K562 (cell line): Measurements from ENCODE around the gene ZNF408. TPM values are rescaled to one million over a fixed set of nuclear protein-coding genes. Genes with fewer than 3 reads are reported as not detected.

ENCODE experiments used
- ATAC-seq: fragments of 200-7000 bp; cut with Tn5 transposase; 3 replicates; pipeline ENCODE4 v1.9.1; 2020; ENCODE audit warnings: moderate library complexity
- BruUV-seq: library from RNA; stranded (reverse); fragments of 400-500 nt; replicated peaks from 2 replicates; lab custom pipeline; 2021; lab: Mats Ljungman, UMichigan
- CTCF ChIA-PET: fragments of 300-600 bp; formaldehyde crosslinking; extraction: SDS; loops from one replicate; lab custom pipeline; 2021; ENCODE audit warnings: low intra/inter-chr PET ratio; lab: Yijun Ruan, JAX
- POLR2A ChIA-PET: fragments of 300-600, 350-650 bp; sonication (Branson Sonifier 250); formaldehyde crosslinking; extraction: SDS; loops from one replicate; lab custom pipeline; 2021; ENCODE audit warnings: antibody characterized with exemption, inconsistent platforms; lab: Yijun Ruan, JAX
- DNase-seq, 4 experiments: peaks; one replicate each; pipeline versions ENCODE4 v3.0.0 to v3.0.0-alpha.2; 2011 to 2018; ENCODE audit warnings: low spot score in 3 of 4, mixed read lengths in 3 of 4; ENCODE audit errors: extremely low read depth in 1 of 4
- FAIRE-seq: peaks from 2 replicates; lab custom pipeline; 2011; peaks lifted over from hg19 to GRCh38; lab: Jason Lieb, UNC
- H2AFZ ChIP-seq: 2 replicates; pipeline ENCODE4 v1.6.0; 2011; ENCODE audit warnings: low read depth, low read length, control low read depth, inconsistent platforms
- H3K27ac ChIP-seq: fragments of 200-600 bp; 3 replicates; pipeline ENCODE4 v1.8.0; 2011; ENCODE audit warnings: low read depth, mild to moderate bottlenecking, control low read depth, inconsistent platforms, low read length, moderate library complexity, mixed read lengths; ENCODE audit errors: extremely low read depth
- H3K27me3 ChIP-seq, 2 experiments: fragments of 300-600 bp in 1 of 2; 2 replicates in 1 of 2; 3 replicates in 1 of 2; pipeline versions ENCODE4 v1.6.0 to v1.8.0; 2011; ENCODE audit warnings: inconsistent platforms in 2 of 2, low read length in 2 of 2, mild to moderate bottlenecking in 1 of 2, mixed read lengths in 1 of 2, moderate library complexity in 1 of 2; ENCODE audit not compliant: control insufficient read depth in 2 of 2, insufficient read depth in 2 of 2
- H3K36me3 ChIP-seq: fragments of 300-600 bp; 3 replicates; pipeline ENCODE4 v1.8.0; 2011; ENCODE audit warnings: mild to moderate bottlenecking, low read length, inconsistent platforms; ENCODE audit not compliant: control insufficient read depth, insufficient read depth
- H3K4me1 ChIP-seq, 2 experiments: fragments of 200-600 bp in 1 of 2; replicated peaks in 1 of 2; 2 replicates in 1 of 2; 3 replicates in 1 of 2; pipeline versions ENCODE4 v1.5.1 to v1.8.0; 2011; ENCODE audit warnings: inconsistent platforms in 2 of 2, low read length in 2 of 2, mild to moderate bottlenecking in 1 of 2, mixed read lengths in 1 of 2, moderate library complexity in 1 of 2; ENCODE audit not compliant: control insufficient read depth in 2 of 2, insufficient read depth in 2 of 2
- H3K4me2 ChIP-seq: 2 replicates; pipeline ENCODE4 v1.6.1; 2011; ENCODE audit warnings: low read length, control low read depth, inconsistent platforms, mixed read lengths; ENCODE audit not compliant: insufficient read depth
- H3K4me3 ChIP-seq: fragments of 200-600 bp; sonication (generic), shearing (Covaris generic); 2 replicates; pipeline ENCODE4 v1.5.1; 2016; ENCODE audit warnings: control low read depth, inconsistent platforms
- H3K79me2 ChIP-seq: fragments of 200-600 bp; 3 replicates; pipeline ENCODE4 v1.8.0; 2011; ENCODE audit warnings: low read length, inconsistent platforms; ENCODE audit not compliant: control insufficient read depth, insufficient read depth
- H3K9ac ChIP-seq, 2 experiments: 2 replicates each; pipeline versions ENCODE4 v1.6.0 to v1.6.1; 2011; ENCODE audit warnings: low read depth in 2 of 2, low read length in 2 of 2, control low read depth in 1 of 2, inconsistent platforms in 1 of 2, mild to moderate bottlenecking in 1 of 2, mixed read lengths in 1 of 2; ENCODE audit not compliant: insufficient read depth in 1 of 2
- H3K9me1 ChIP-seq: one replicate; pipeline ENCODE4 v1.6.0; 2011; ENCODE audit warnings: inconsistent platforms, mild to moderate bottlenecking, low read length, moderate library complexity; ENCODE audit not compliant: control insufficient read depth, insufficient read depth
- H3K9me3 ChIP-seq: replicated peaks from 2 replicates; pipeline ENCODE4 v1.5.1; 2011; ENCODE audit warnings: low read depth, low read length, inconsistent platforms; ENCODE audit not compliant: control insufficient read depth, insufficient read depth
- H4K20me1 ChIP-seq: replicated peaks from 2 replicates; pipeline ENCODE4 v1.6.1; 2011; ENCODE audit warnings: low read length, inconsistent platforms, mixed read lengths; ENCODE audit not compliant: control insufficient read depth, insufficient read depth
- AFF4 ChIP-seq: sonication (generic); formaldehyde crosslinking; IDR thresholded peaks from 2 replicates; pipeline ENCODE4 v1.8.0; 2023; ENCODE audit warnings: mild to moderate bottlenecking, missing genetic modification reagents
- ARID3B ChIP-seq: fragments of 250-450 bp; sonication (Bioruptor Pico); IDR thresholded peaks from 2 replicates; pipeline ENCODE4 v1.4.0; 2020; ENCODE audit warnings: borderline replicate concordance
- ATF7 ChIP-seq: fragments of 450-650 bp; IDR thresholded peaks from 2 replicates; pipeline ENCODE4 v1.7.1; 2014; ENCODE audit warnings: mild to moderate bottlenecking, moderate library complexity
- C11orf30 ChIP-seq: fragments of 450-650 bp; IDR thresholded peaks from 2 replicates; pipeline ENCODE4 v1.6.1; 2016; ENCODE audit warnings: low read depth, mild to moderate bottlenecking
- HMG20B ChIP-seq: fragments of 250-450 bp; sonication (Bioruptor Pico); IDR thresholded peaks from 2 replicates; pipeline ENCODE4 v1.5.0; 2021; ENCODE audit warnings: mild to moderate bottlenecking
- ILF3 ChIP-seq: fragments of 450-650 bp; IDR thresholded peaks from 2 replicates; pipeline ENCODE4 v1.6.1; 2018; ENCODE audit warnings: antibody characterized with exemption, mild to moderate bottlenecking, moderate library complexity, borderline replicate concordance
- IRF2 ChIP-seq: sonication (generic); formaldehyde crosslinking; IDR thresholded peaks from 2 replicates; pipeline ENCODE4 v1.8.1; 2022; ENCODE audit warnings: mild to moderate bottlenecking, missing genetic modification reagents
- MBD1 ChIP-seq: fragments of 250-450 bp; sonication (Bioruptor Pico); IDR thresholded peaks from 2 replicates; pipeline ENCODE4 v1.8.0; 2022; ENCODE audit warnings: inconsistent platforms
- NBN ChIP-seq: fragments of 450-650 bp; IDR thresholded peaks from 2 replicates; pipeline ENCODE4 v1.6.1; 2016; ENCODE audit warnings: low read depth, mild to moderate bottlenecking
- POLR2A ChIP-seq: fragments of 450-650 bp; conservative IDR thresholded peaks from 2 replicates; pipeline ENCODE4 v1.6.1; 2016
- POLR2AphosphoS5 ChIP-seq: IDR thresholded peaks from 2 replicates; pipeline ENCODE4 v1.6.1; 2011; ENCODE audit warnings: mild to moderate bottlenecking, low read depth, low read length, moderate library complexity; ENCODE audit not compliant: control insufficient read depth, insufficient read depth
- SLC30A9 ChIP-seq: fragments of 250-450 bp; sonication (Bioruptor Pico); IDR thresholded peaks from 2 replicates; pipeline ENCODE4 v1.8.0; 2022; ENCODE audit warnings: mild to moderate bottlenecking, moderate library complexity
- TBL1XR1 ChIP-seq, 2 experiments: IDR thresholded peaks; 2 replicates each; pipeline ENCODE4 v1.6.1; 2012; ENCODE audit warnings: improper control_type of control experiment in 2 of 2, low read length in 2 of 2, mild to moderate bottlenecking in 1 of 2
- ZNF134 ChIP-seq: fragments of 250-450 bp; sonication (Bioruptor Pico); conservative IDR thresholded peaks from 2 replicates; pipeline ENCODE4 v1.4.0; 2020
- ZNF696 ChIP-seq: fragments of 250-450 bp; sonication (Bioruptor Pico); conservative IDR thresholded peaks from 2 replicates; pipeline ENCODE4 v1.4.0; 2020; ENCODE audit warnings: mild to moderate bottlenecking, moderate library complexity
- WGBS: fragments of 100-300 bp; shearing (Covaris generic); methylation state at CpG from one replicate; pipeline ENCODE4 v1.1.6; 2016; ENCODE audit warnings: low coverage, mixed read lengths; ENCODE audit not compliant: insufficient coverage; ENCODE audit errors: missing lambda C conversion rate; 5-methylcytosine and 5-hydroxymethylcytosine counted together
- in situ Hi-C: fragments of 300-500 bp; cut with MboI; formaldehyde crosslinking; loops from 4 replicates; pipeline ENCODE4 v1.15.0; 2018; ENCODE audit warnings: inconsistent platforms, mixed read lengths
- intact Hi-C: fragments of 100-400 bp; cut with micrococcal nuclease; formaldehyde crosslinking; loops from 2 replicates; pipeline ENCODE4 v1.14.2; 2022
- polyA plus RNA-seq, 8 experiments: library from polyadenylated mRNA; depleted of rRNA in 4 of 8; stranded (reverse) in 5 of 8; unstranded in 3 of 8; fragments of >200 nt; fragmentation: Nextera tagmentation in 2 of 8; fragmentation: Illumina TruSeq in 1 of 8; extraction: Ambion mirVana in 2 of 8; extraction: Trizol in 1 of 8; gene quantifications; 2 replicates each; pipeline versions ENCODE4 v1.2.1 to v1.2.3, GENCODE V29; 2011 to 2014; ENCODE audit warnings: inconsistent platforms in 1 of 8, missing spikeins in 1 of 8
- total RNA-seq, 7 experiments: library from RNA; depleted of rRNA in 6 of 7; stranded (reverse); fragments of >200 nt in 6 of 7; fragmentation: Illumina TruSeq in 2 of 7; extraction: Trizol in 2 of 7; gene quantifications; 2 replicates each; pipeline versions ENCODE4 v1.2.1 to v1.2.3, GENCODE V29; 2011 to 2021; ENCODE audit warnings: low replicate concordance in 1 of 7

Gene ZNF408
- total and polyA plus RNA-seq, 9 of the 15 experiments (the other 6 are each of a cell fraction or from before 2014, with no cell fraction given) = 0.15 to 18.4 (median 7.4) TPM

- WGBS = 84% methylated on average over 10 of the region's 10 CpGs
- H3K4me1 ChIP-seq = peaks cover 0 to 4% of the 10 kb centered on the region in 2 experiments; a peak in 1 of 5 replicates
- no peaks in the 10 kb centered on the region for H3K27me3 ChIP-seq
- no peak overlapping the region for H3K9ac ChIP-seq
- H3K27ac ChIP-seq = no peak overlapping the region
- H3K4me2 ChIP-seq = no peak overlapping the region
- intact Hi-C loops (no loop called here), in situ Hi-C loops (no loop called here)
- no TSS peak for BruUV-seq
- no peak for TF ChIP-seq NBN
- TF ChIP-seq HMG20B (CRISPR knock-in tag) = no peak
- TF ChIP-seq IRF2 (CRISPR knock-in tag) = no peak
- no peak for TF ChIP-seq ATF7
- TF ChIP-seq ILF3 = no peak
- no peak for TF ChIP-seq C11orf30
- no peak for TF ChIP-seq ARID3B (CRISPR knock-in tag)
- no peak for TF ChIP-seq AFF4 (CRISPR knock-in tag)
- TF ChIP-seq SLC30A9 = no peak
- no peak for TF ChIP-seq POLR2AphosphoS5
- TF ChIP-seq ZNF134 (CRISPR knock-in tag) = no peak
- TF ChIP-seq POLR2A = no peak
- no peak for TF ChIP-seq TBL1XR1 (IDR thresholded peaks at IDR 0.05; ENCODE audit: low read length in 2 of 2)
- TF ChIP-seq ZNF696 = no peak
- TF ChIP-seq MBD1 (CRISPR knock-in tag) = no peak
- ATAC-seq (no peak), DNase-seq (no peak), FAIRE-seq (no peak)
- ChIA-PET POLR2A (interaction anchor here (0.8 kb wide), 1 partner anchor 11 kb away, joined by 4 read pairs; no protein-coding TSS in a partner anchor), CTCF (no interaction called here)
- H3K4me3 ChIP-seq = no peak overlapping the region
- peaks cover 7% of the 10 kb centered on the region for H3K9me1 ChIP-seq
- H2AFZ ChIP-seq = no peak overlapping the region
- no peaks in the 10 kb centered on the region for H4K20me1 ChIP-seq
- peaks cover 60% of the 10 kb centered on the region for H3K36me3 ChIP-seq
- H3K9me3 ChIP-seq = no peaks in the 10 kb centered on the region
- H3K79me2 ChIP-seq = no peaks in the 10 kb centered on the region
Observed at GRCh38 chr11:46671958-46672315, 28.9 kb upstream of the ZNF408 start.
